HG02943 (cell line): ENCODE data around the gene ADGRV1.

Source experiments
- ATAC-seq: cut with Tn5 transposase; IDR thresholded peaks from one replicate; pipeline ENCODE4 v1.9.1; 2021; ENCODE audit warnings: mild to moderate bottlenecking, low read depth, moderate library complexity; ENCODE audit not compliant: unreplicated experiment

ADGRV1 gene

GRCh38 chr5:91211997-91212713 is 653.6 kb downstream of the ADGRV1 start:
- no peak for ATAC-seq

GRCh38 chr5:91212714-91213092 is 654.1 kb downstream of the ADGRV1 start:
- ATAC-seq: no peak
